DOHH2 (cell line): ENCODE results near the gene NHLRC3.

Experiments
- H3F3A ChIP-seq: fragments of 200-600 bp; sonication (generic), shearing (Covaris generic); 2 replicates; pipeline ENCODE4 v1.6.0; 2016; ENCODE audit warnings: antibody characterized with exemption, mild to moderate bottlenecking; ENCODE audit not compliant: control insufficient read depth, insufficient read depth
- H3K27ac ChIP-seq: fragments of 200-600 bp; sonication (generic); 2 replicates; pipeline ENCODE4 v1.5.1; 2014; ENCODE audit warnings: low read depth, mild to moderate bottlenecking, low read length, moderate library complexity
- H3K27me3 ChIP-seq: fragments of 200-600 bp; sonication (generic); 2 replicates; pipeline ENCODE4 v1.6.1; 2014; ENCODE audit warnings: mild to moderate bottlenecking, low read length, mixed read lengths; ENCODE audit not compliant: control insufficient read depth
- H3K36me3 ChIP-seq: fragments of 200-600 bp; sonication (generic); 2 replicates; pipeline ENCODE4 v1.6.1; 2014; ENCODE audit warnings: mild to moderate bottlenecking, low read length, moderate library complexity, mixed read lengths; ENCODE audit not compliant: control insufficient read depth
- H3K4me1 ChIP-seq: fragments of 200-600 bp; sonication (generic); 2 replicates; pipeline ENCODE4 v1.6.1; 2014; ENCODE audit warnings: mild to moderate bottlenecking, low read length, mixed read lengths; ENCODE audit not compliant: control insufficient read depth
- H3K4me2 ChIP-seq: fragments of 200-600 bp; sonication (generic); 2 replicates; pipeline ENCODE4 v1.6.0; 2014; ENCODE audit warnings: mild to moderate bottlenecking, low read length, moderate library complexity
- H3K4me3 ChIP-seq: fragments of 200-600 bp; sonication (generic); 2 replicates; pipeline ENCODE4 v1.5.1; 2014; ENCODE audit warnings: mild to moderate bottlenecking, low read length, mixed read lengths
- H3K79me2 ChIP-seq: fragments of 200-600 bp; sonication (generic); 2 replicates; pipeline ENCODE4 v1.6.1; 2014; ENCODE audit warnings: mild to moderate bottlenecking, low read length, mixed read lengths; ENCODE audit not compliant: control insufficient read depth
- H3K9me2 ChIP-seq: fragments of 200-600 bp; sonication (generic); replicated peaks from 2 replicates; pipeline ENCODE4 v1.6.1; 2014; ENCODE audit warnings: mild to moderate bottlenecking, low read length, mixed read lengths; ENCODE audit not compliant: control insufficient read depth
- H3K9me3 ChIP-seq: fragments of 200-600 bp; sonication (generic); 2 replicates; pipeline ENCODE4 v1.6.1; 2014; ENCODE audit warnings: antibody characterized with exemption, low read length, mixed read lengths; ENCODE audit not compliant: control insufficient read depth, insufficient read depth
- H4K20me1 ChIP-seq: fragments of 200-600 bp; sonication (generic); 2 replicates; pipeline ENCODE4 v1.6.0; 2014; ENCODE audit warnings: low read depth, mild to moderate bottlenecking, antibody characterized with exemption, low read length, moderate library complexity; ENCODE audit not compliant: control insufficient read depth, insufficient read depth
- EZH2phosphoT487 ChIP-seq: fragments of 200-600 bp; sonication (generic); IDR thresholded peaks from 2 replicates; pipeline ENCODE4 v1.6.1; 2017; ENCODE audit warnings: borderline replicate concordance, mild to moderate bottlenecking, antibody characterized with exemption, low read length, moderate library complexity, mixed read lengths
- TF ChIP-seq, protein P1 (sequence below): fragments of 200-600 bp; sonication (generic); IDR thresholded peaks from one replicate; pipeline ENCODE4 v1.5.1; 2014; ENCODE audit warnings: antibody characterized with exemption, mild to moderate bottlenecking, low read depth, low read length; ENCODE audit not compliant: poor library complexity, severe bottlenecking

NHLRC3 gene

DNA sequence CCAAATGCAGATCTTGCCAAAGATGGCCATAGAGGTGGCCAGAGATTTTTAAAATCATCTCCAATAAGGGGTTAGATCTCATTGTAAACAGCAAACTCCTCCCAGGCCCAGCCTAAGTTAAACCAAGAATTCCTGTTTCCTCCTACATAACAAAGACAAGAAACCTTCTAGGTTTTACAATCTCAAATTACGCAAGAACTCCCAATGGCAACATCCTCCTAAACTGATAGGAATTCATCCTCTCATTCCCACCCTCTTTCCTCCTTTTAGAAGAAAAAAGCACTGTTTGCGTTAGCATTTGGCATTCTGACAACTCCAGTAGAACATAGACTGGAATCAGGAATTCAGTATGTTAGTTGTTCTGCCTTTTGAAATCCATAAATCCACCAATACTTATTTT is 14.9 kb upstream of the NHLRC3 start:
- Histone ChIP-seq H3K79me2 (no peaks in the 10 kb centered on the region), H3K9me3 (no peaks in the 10 kb centered on the region), H3K4me1 (no peaks in the 10 kb centered on the region), H3K4me2 (no peak overlapping the region), H3K27ac (no peak overlapping the region), H3K4me3 (no peak overlapping the region), H3K9me2 (no peaks in the 10 kb centered on the region), H3K27me3 (no peaks in the 10 kb centered on the region), H4K20me1 (no peaks in the 10 kb centered on the region), H3K36me3 (peaks cover 74% of the 10 kb centered on the region), H3F3A (no peaks in the 10 kb centered on the region)
- TF ChIP-seq EZH2phosphoT487, result no peak
- TF ChIP-seq, protein P1, sequence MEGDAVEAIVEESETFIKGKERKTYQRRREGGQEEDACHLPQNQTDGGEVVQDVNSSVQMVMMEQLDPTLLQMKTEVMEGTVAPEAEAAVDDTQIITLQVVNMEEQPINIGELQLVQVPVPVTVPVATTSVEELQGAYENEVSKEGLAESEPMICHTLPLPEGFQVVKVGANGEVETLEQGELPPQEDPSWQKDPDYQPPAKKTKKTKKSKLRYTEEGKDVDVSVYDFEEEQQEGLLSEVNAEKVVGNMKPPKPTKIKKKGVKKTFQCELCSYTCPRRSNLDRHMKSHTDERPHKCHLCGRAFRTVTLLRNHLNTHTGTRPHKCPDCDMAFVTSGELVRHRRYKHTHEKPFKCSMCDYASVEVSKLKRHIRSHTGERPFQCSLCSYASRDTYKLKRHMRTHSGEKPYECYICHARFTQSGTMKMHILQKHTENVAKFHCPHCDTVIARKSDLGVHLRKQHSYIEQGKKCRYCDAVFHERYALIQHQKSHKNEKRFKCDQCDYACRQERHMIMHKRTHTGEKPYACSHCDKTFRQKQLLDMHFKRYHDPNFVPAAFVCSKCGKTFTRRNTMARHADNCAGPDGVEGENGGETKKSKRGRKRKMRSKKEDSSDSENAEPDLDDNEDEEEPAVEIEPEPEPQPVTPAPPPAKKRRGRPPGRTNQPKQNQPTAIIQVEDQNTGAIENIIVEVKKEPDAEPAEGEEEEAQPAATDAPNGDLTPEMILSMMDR, result no peak

DNA sequence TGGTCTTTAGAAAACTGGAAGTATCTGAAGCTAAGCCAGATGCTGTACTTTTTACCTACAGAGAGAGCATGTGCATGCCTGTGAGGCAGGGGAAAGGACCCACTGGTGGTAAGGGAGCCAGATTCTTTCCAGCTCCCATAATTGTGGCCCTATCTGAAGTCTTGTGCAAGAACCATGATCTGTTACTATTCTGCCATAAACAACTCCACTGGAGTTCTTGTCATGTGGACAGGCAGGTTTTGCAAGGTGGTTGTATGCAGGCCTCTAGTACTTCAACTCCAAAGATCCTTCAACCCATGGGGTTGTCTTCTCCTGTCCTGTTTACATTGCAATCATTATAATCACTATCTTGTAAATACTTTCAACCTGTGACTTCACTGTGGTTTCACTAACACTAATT is 14.5 kb upstream of the NHLRC3 start:
- Histone ChIP-seq H4K20me1 (no peaks in the 10 kb centered on the region), H3K27me3 (no peaks in the 10 kb centered on the region), H3F3A (no peaks in the 10 kb centered on the region), H3K4me3 (no peak overlapping the region), H3K27ac (no peak overlapping the region), H3K4me2 (no peak overlapping the region), H3K9me3 (no peaks in the 10 kb centered on the region), H3K9me2 (no peaks in the 10 kb centered on the region), H3K4me1 (no peaks in the 10 kb centered on the region), H3K79me2 (no peaks in the 10 kb centered on the region), H3K36me3 (peaks cover 77% of the 10 kb centered on the region)
- no peak for TF ChIP-seq EZH2phosphoT487
- TF ChIP-seq, protein P1, result no peak

DNA sequence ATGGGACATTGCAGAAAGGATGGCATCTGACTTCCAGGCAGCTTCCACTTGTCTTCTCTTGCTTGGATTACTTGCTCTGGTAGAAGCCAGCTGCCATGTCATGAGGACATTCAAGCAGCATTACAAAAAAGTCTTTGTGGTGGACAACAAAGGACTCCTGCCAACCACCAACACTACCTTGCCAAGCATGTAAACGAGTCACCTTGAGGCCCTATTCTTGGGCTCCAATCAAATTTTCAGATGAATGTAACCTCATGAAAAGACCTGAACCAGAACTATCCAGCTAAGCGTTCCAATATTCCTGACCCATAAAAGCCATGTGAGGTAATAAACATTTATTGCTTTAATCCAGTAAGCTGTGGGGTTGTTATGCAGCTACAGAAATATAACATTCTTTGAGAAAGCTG is 12.8 kb upstream of the NHLRC3 start:
- no peaks in the 10 kb centered on the region for H3K9me3 ChIP-seq
- no peaks in the 10 kb centered on the region for H3F3A ChIP-seq
- H3K4me1 ChIP-seq, result no peaks in the 10 kb centered on the region
- no peak overlapping the region for H3K4me3 ChIP-seq
- H4K20me1 ChIP-seq, result no peaks in the 10 kb centered on the region
- H3K4me2 ChIP-seq, result no peak overlapping the region
- peaks cover 3% of the 10 kb centered on the region; the same call in 1 of the 2 replicates for H3K79me2 ChIP-seq
- peaks cover 89% of the 10 kb centered on the region for H3K36me3 ChIP-seq
- H3K27me3 ChIP-seq, result no peaks in the 10 kb centered on the region
- no peak for TF ChIP-seq EZH2phosphoT487
- TF ChIP-seq, protein P1, result no peak
- no peak overlapping the region for H3K27ac ChIP-seq
- H3K9me2 ChIP-seq, result no peaks in the 10 kb centered on the region

DNA sequence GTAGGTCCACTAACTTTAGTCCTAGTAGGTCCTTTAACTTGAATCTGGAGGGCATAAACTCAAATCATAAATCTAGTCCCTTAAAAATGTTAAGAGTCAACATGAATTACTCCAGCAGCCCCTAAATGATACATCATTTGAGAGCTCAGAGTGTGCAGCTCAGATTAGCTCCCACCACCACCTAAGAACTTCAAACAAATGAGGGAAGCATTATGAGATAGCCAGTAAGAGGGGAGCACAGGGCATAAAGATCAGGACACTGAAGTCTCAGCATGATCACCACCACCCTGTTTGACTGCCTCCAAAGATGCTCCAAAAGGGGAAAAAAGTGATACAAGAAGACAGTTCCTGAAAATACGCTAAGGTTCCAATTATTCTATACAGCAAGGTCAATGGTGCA is 6.1 kb upstream of the NHLRC3 start:
- H4K20me1 ChIP-seq, result no peaks in the 10 kb centered on the region

More for the DNA sequence above, 6.1 kb upstream of the NHLRC3 start:
- TF ChIP-seq, protein P1, result no peak
- no peak for TF ChIP-seq EZH2phosphoT487
- Histone ChIP-seq H3K4me3 (no peak overlapping the region), H3K4me1 (peaks cover 18% of the 10 kb centered on the region), H3K4me2 (no peak overlapping the region), H3K36me3 (peaks cover 56% of the 10 kb centered on the region), H3K79me2 (peaks cover 63% of the 10 kb centered on the region), H3K9me2 (no peaks in the 10 kb centered on the region), H3F3A (no peaks in the 10 kb centered on the region), H3K27ac (no peak overlapping the region), H3K27me3 (no peaks in the 10 kb centered on the region), H3K9me3 (no peaks in the 10 kb centered on the region)
